Measurements from ENCODE around the gene TRIM71.

TRIM71 gene

GRCh38 chr3:32867954-32868353, 50.2 kb downstream of the TRIM71 start:
- TF ChIP-seq TAF1 (IDR thresholded peaks at IDR 0.05; ENCODE audit: borderline replicate concordance, insufficient read depth, low read length) (no peak), POLR2AphosphoS5 (IDR thresholded peaks at IDR 0.05; ENCODE audit: low read depth, low read length) (no peak), SIN3A (IDR thresholded peaks at IDR 0.05; ENCODE audit: borderline replicate concordance, insufficient read depth, low read length) (no peak)

- TF ChIP-seq, protein P1, sequence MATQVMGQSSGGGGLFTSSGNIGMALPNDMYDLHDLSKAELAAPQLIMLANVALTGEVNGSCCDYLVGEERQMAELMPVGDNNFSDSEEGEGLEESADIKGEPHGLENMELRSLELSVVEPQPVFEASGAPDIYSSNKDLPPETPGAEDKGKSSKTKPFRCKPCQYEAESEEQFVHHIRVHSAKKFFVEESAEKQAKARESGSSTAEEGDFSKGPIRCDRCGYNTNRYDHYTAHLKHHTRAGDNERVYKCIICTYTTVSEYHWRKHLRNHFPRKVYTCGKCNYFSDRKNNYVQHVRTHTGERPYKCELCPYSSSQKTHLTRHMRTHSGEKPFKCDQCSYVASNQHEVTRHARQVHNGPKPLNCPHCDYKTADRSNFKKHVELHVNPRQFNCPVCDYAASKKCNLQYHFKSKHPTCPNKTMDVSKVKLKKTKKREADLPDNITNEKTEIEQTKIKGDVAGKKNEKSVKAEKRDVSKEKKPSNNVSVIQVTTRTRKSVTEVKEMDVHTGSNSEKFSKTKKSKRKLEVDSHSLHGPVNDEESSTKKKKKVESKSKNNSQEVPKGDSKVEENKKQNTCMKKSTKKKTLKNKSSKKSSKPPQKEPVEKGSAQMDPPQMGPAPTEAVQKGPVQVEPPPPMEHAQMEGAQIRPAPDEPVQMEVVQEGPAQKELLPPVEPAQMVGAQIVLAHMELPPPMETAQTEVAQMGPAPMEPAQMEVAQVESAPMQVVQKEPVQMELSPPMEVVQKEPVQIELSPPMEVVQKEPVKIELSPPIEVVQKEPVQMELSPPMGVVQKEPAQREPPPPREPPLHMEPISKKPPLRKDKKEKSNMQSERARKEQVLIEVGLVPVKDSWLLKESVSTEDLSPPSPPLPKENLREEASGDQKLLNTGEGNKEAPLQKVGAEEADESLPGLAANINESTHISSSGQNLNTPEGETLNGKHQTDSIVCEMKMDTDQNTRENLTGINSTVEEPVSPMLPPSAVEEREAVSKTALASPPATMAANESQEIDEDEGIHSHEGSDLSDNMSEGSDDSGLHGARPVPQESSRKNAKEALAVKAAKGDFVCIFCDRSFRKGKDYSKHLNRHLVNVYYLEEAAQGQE (IDR thresholded peaks at IDR 0.05; ENCODE audit: insufficient read depth in 1 of 2, low read depth in 2 of 2, low read length in 2 of 2): no peak
- TF ChIP-seq SIN3A (IDR thresholded peaks at IDR 0.05; ENCODE audit: borderline replicate concordance, insufficient read depth, low read length): no peak
- no peak for TF ChIP-seq TAF1 (IDR thresholded peaks at IDR 0.05; ENCODE audit: borderline replicate concordance, insufficient read depth, low read length)
- TF ChIP-seq FOXP2 (optimal IDR thresholded peaks at IDR 0.05; ENCODE audit: borderline replicate concordance, extremely low read depth, extremely low read length, insufficient read depth): no peak
- no peak for TF ChIP-seq POLR2AphosphoS5 (IDR thresholded peaks at IDR 0.05; ENCODE audit: low read depth, low read length)
Measured at GRCh38 chr3:32868719-32869512, 51.1 kb downstream of the TRIM71 start.

GRCh38 chr3:32869513-32870047, 51.8 kb downstream of the TRIM71 start:
- TF ChIP-seq SIN3A (IDR thresholded peaks at IDR 0.05; ENCODE audit: borderline replicate concordance, insufficient read depth, low read length) (no peak), TAF1 (IDR thresholded peaks at IDR 0.05; ENCODE audit: borderline replicate concordance, insufficient read depth, low read length) (no peak), POLR2AphosphoS5 (IDR thresholded peaks at IDR 0.05; ENCODE audit: low read depth, low read length) (no peak), FOXP2 (optimal IDR thresholded peaks at IDR 0.05; ENCODE audit: borderline replicate concordance, extremely low read depth, extremely low read length, insufficient read depth) (no peak)
- TF ChIP-seq, protein P1 (IDR thresholded peaks at IDR 0.05; ENCODE audit: insufficient read depth in 1 of 2, low read depth in 2 of 2, low read length in 2 of 2): no peak

GRCh38 chr3:32870373-32871095, 52.7 kb downstream of the TRIM71 start:
- TF ChIP-seq, protein P1 (IDR thresholded peaks at IDR 0.05; ENCODE audit: insufficient read depth in 1 of 2, low read depth in 2 of 2, low read length in 2 of 2): no peak
- no peak for TF ChIP-seq FOXP2 (optimal IDR thresholded peaks at IDR 0.05; ENCODE audit: borderline replicate concordance, extremely low read depth, extremely low read length, insufficient read depth)
- no peak for TF ChIP-seq TAF1 (IDR thresholded peaks at IDR 0.05; ENCODE audit: borderline replicate concordance, insufficient read depth, low read length)
- no peak for TF ChIP-seq SIN3A (IDR thresholded peaks at IDR 0.05; ENCODE audit: borderline replicate concordance, insufficient read depth, low read length)
- TF ChIP-seq POLR2AphosphoS5 (IDR thresholded peaks at IDR 0.05; ENCODE audit: low read depth, low read length): no peak

GRCh38 chr3:32871273-32871672, 53.5 kb downstream of the TRIM71 start:
- TF ChIP-seq FOXP2 (optimal IDR thresholded peaks at IDR 0.05; ENCODE audit: borderline replicate concordance, extremely low read depth, extremely low read length, insufficient read depth) (no peak), TAF1 (IDR thresholded peaks at IDR 0.05; ENCODE audit: borderline replicate concordance, insufficient read depth, low read length) (no peak)

All from PFSK-1 (cell line).